Measurements from ENCODE around the gene IER5.

The IER5 gene

DNA sequence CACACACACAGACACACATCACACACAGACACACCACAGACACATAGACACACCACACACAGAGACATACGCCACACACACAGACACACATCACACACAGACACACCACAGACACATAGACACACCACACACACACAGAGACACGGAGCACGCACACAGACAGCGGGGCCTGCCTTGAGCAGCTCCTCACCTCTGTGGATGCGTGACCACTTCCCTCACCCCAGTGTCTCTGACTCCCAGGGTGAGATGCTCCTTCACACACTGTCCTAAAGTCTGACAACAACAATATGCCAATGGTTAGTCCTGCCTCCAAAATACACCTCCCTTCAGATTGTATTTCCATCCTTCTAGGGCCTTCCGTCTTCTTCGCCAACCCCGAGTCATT lies 48.2 kb downstream of the IER5 start:
- no peak overlapping the region for H3K4me3 ChIP-seq (ENCODE audit: low read depth, low read length)
- TF ChIP-seq, protein P1, sequence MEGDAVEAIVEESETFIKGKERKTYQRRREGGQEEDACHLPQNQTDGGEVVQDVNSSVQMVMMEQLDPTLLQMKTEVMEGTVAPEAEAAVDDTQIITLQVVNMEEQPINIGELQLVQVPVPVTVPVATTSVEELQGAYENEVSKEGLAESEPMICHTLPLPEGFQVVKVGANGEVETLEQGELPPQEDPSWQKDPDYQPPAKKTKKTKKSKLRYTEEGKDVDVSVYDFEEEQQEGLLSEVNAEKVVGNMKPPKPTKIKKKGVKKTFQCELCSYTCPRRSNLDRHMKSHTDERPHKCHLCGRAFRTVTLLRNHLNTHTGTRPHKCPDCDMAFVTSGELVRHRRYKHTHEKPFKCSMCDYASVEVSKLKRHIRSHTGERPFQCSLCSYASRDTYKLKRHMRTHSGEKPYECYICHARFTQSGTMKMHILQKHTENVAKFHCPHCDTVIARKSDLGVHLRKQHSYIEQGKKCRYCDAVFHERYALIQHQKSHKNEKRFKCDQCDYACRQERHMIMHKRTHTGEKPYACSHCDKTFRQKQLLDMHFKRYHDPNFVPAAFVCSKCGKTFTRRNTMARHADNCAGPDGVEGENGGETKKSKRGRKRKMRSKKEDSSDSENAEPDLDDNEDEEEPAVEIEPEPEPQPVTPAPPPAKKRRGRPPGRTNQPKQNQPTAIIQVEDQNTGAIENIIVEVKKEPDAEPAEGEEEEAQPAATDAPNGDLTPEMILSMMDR (IDR thresholded peaks at IDR 0.05; ENCODE audit: insufficient read depth, low read depth, low read length, missing control alignments): no peak
- no peak for DNase-seq (ENCODE audit: low read depth)

DNA sequence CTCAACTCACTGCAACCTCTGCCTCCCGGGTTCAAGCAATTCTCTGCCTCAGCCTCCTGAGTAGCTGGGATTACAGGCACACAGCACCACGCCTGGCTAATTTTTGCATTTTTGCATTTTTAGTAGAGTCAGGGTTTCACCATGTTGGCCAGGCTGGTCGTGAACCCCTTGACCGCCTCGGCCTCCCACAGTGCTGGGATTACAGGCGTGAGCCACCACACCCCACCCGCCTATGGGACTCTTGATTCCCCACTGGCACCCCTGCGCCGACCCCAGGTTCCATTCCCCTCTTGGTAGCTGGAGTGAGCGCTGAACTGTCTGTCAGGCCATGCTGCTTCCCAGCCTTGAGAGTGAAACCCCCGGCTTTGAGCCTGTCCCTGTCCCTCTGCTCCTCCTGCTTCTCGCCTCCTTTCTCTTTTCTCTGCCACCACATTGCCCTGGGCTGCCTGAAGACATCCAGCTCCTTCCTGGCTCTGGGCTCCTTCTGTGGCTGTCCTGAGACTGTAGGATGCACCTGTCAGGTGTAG lies 48.8 kb downstream of the IER5 start:
- TF ChIP-seq, protein P1 (IDR thresholded peaks at IDR 0.05; ENCODE audit: insufficient read depth, low read depth, low read length, missing control alignments): no peak

DNA sequence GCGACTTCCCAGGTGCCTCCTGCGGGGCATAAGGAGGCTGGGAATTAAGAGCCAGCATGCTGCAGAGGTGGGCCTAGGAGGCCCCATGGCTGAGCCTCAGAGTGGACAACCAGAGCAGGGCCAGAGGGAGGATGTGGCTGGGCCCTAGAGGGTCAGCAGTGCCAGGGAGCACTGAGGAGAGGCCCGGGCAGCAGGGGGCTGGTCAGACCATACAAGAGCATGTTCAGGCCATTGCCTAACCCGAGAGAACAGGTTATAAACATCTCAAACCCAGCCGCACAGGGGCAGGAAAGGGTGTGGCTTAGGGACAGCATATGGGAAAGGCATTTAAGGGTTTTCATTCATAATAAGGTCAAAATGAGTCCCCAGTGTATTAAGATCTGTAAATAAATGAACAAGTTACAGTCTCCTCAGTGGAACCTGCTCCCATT lies 51.1 kb downstream of the IER5 start:
- H3K4me3 ChIP-seq (ENCODE audit: low read depth, low read length): no peak overlapping the region
- TF ChIP-seq, protein P1 (IDR thresholded peaks at IDR 0.05; ENCODE audit: insufficient read depth, low read depth, low read length, missing control alignments): no peak
- DNase-seq (ENCODE audit: low read depth): no peak

More for the DNA sequence above, 48.8 kb downstream of the IER5 start:
- no peak for DNase-seq (ENCODE audit: low read depth)
- H3K4me3 ChIP-seq (ENCODE audit: low read depth, low read length): no peak overlapping the region

DNA sequence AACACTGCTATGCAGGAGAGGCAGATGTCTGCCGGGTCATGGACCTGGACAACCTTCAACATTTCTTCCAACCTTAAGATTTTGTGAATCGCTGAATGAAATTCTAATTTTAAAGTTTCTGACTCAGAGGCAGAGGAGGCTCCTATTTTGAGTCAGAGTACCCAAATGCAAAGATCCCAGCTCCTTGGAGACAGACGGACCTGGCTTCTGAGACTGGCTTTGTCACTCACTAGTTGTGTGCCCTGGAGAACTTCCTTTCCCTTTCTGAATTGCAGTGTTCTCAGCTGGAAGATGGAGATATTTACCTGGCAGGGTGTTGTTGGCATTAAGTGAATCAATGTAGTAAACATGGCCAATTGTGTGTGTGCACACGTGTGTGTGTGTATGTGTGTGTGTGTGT lies 51.9 kb downstream of the IER5 start:
- no peak overlapping the region for H3K4me3 ChIP-seq (ENCODE audit: low read depth, low read length)
- TF ChIP-seq, protein P1 (IDR thresholded peaks at IDR 0.05; ENCODE audit: insufficient read depth, low read depth, low read length, missing control alignments): no peak
- peak; percentile 49 for DNase-seq (ENCODE audit: low read depth)

GRCh38 chr1:181140891-181141290 lies 52.4 kb downstream of the IER5 start:
- no peak for DNase-seq (ENCODE audit: low read depth)
- TF ChIP-seq, protein P1 (IDR thresholded peaks at IDR 0.05; ENCODE audit: insufficient read depth, low read depth, low read length, missing control alignments): no peak
- no peak overlapping the region for H3K4me3 ChIP-seq (ENCODE audit: low read depth, low read length)

DNA sequence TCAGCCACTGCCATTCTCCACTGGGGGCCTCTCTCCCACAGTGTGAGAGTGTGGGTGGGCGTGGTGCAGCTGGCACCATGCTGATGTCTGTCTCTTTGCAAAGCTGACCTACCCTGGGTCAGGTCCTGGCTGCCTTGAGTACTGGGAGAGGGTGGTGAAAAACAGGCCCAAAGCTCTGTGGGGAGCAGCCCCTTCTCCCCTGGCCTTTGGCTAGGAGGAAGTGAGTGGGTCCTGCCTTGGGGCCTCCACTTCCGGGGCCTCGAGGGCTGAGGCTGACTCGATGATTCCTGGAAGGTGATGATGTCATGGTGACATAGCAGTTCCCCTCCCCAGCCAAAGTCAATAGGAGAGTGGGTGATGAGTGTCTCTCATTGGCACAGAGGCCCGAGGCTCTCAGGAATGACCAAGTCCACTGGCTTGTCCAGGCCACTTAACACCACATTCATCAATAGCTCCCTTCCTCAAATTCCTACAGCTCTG lies 53.0 kb downstream of the IER5 start:
- TF ChIP-seq, protein P1 (IDR thresholded peaks at IDR 0.05; ENCODE audit: insufficient read depth, low read depth, low read length, missing control alignments): no peak
- H3K4me3 ChIP-seq (ENCODE audit: low read depth, low read length): no peak overlapping the region
- DNase-seq (ENCODE audit: low read depth): no peak

All from GM12865 (cell line).